NCI-H748 treated with DMSO at 0.1 percent for 48 hours (cell line): Measurements from ENCODE around the gene UBAC1.
A peak's percentile ranks its signal among the peaks of the same experiment; 100 is the strongest.

ENCODE experiments used
- DNase-seq: peaks from one replicate; lab custom pipeline; 2025; lab: John Stamatoyannopoulos, UW

Gene UBAC1

GRCh38 chr9:135993765-135994500 lies 32.8 kb upstream of the UBAC1 start:
- no peak for DNase-seq

GRCh38 chr9:135993409-135993742 lies 32.2 kb upstream of the UBAC1 start:
- no peak for DNase-seq

GRCh38 chr9:135992486-135993408 lies 31.6 kb upstream of the UBAC1 start:
- DNase-seq = peak; percentile 37

- DNase-seq = no peak
Measured at GRCh38 chr9:135991771-135992170, 30.6 kb upstream of the UBAC1 start.

- no peak for DNase-seq
Measured at GRCh38 chr9:135990468-135991429, 29.6 kb upstream of the UBAC1 start.

- DNase-seq = no peak
Measured at GRCh38 chr9:135989722-135990467, 28.7 kb upstream of the UBAC1 start.

GRCh38 chr9:135989157-135989556 lies 28.0 kb upstream of the UBAC1 start:
- no peak for DNase-seq

GRCh38 chr9:135988493-135988892 lies 27.3 kb upstream of the UBAC1 start:
- DNase-seq = no peak

- no peak for DNase-seq
Measured at GRCh38 chr9:135987838-135988404, 26.7 kb upstream of the UBAC1 start.

- DNase-seq = no peak
Measured at GRCh38 chr9:135986605-135987004, 25.4 kb upstream of the UBAC1 start.

- DNase-seq = no peak
Measured at GRCh38 chr9:135985889-135986288, 24.7 kb upstream of the UBAC1 start.

- DNase-seq = no peak
Measured at GRCh38 chr9:135985459-135985774, 24.2 kb upstream of the UBAC1 start.

- DNase-seq = no peak
Measured at GRCh38 chr9:135984072-135984710, 23.0 kb upstream of the UBAC1 start.

GRCh38 chr9:135983208-135984071 lies 22.3 kb upstream of the UBAC1 start:
- no peak for DNase-seq

GRCh38 chr9:135982499-135983207 lies 21.5 kb upstream of the UBAC1 start:
- DNase-seq = no peak

- DNase-seq = no peak
Measured at GRCh38 chr9:135980926-135981630, 19.9 kb upstream of the UBAC1 start.

GRCh38 chr9:135979547-135980166 lies 18.5 kb upstream of the UBAC1 start:
- DNase-seq = no peak
